HG03103 (cell line): Measurements from ENCODE around the gene SFTPA2.
A peak's percentile ranks its signal among the peaks of the same experiment; 100 is the strongest.
"Not testable (repeated sequence)": the region's sequence is repeated elsewhere in the genome, so short reads cannot be mapped to it uniquely, and the experiment has no call there.

Experiments used
- ATAC-seq: cut with Tn5 transposase; IDR thresholded peaks from one replicate; pipeline ENCODE4 v1.9.1; 2021; ENCODE audit warnings: low read depth; ENCODE audit not compliant: unreplicated experiment

SFTPA2 gene

DNA sequence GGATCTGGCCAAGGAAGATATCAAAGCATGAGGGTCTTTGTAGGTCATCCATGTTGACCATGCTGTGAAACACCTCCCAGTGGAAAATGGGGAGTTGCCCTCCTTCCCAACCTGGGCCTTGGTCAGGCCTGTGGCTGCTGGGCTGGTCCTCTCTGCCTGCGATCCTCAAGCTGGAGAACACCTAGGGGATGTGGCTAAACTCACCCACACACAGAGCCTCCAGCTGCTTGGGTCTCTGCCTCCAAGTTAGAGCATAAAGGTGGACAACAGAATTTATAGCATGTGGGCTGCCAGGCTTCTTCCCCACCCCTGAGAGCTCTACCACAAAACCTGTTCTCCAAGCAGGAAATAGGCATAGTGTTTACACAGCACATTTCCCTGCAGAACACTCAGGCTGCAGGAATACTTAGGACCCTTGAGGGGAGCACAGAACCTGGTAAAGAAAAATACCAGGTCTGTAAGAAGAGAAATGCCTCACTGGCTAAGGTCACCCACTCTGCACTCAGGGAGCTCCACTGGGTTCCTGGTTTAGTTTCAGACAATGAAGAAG, at the start of gene SFTPA2:
SFTPA2 (minus strand) TSS at position 248 of the 550 bp plus-strand sequence. CDS start 924 bp downstream, outside the sequence.
- no peak for ATAC-seq

DNA sequence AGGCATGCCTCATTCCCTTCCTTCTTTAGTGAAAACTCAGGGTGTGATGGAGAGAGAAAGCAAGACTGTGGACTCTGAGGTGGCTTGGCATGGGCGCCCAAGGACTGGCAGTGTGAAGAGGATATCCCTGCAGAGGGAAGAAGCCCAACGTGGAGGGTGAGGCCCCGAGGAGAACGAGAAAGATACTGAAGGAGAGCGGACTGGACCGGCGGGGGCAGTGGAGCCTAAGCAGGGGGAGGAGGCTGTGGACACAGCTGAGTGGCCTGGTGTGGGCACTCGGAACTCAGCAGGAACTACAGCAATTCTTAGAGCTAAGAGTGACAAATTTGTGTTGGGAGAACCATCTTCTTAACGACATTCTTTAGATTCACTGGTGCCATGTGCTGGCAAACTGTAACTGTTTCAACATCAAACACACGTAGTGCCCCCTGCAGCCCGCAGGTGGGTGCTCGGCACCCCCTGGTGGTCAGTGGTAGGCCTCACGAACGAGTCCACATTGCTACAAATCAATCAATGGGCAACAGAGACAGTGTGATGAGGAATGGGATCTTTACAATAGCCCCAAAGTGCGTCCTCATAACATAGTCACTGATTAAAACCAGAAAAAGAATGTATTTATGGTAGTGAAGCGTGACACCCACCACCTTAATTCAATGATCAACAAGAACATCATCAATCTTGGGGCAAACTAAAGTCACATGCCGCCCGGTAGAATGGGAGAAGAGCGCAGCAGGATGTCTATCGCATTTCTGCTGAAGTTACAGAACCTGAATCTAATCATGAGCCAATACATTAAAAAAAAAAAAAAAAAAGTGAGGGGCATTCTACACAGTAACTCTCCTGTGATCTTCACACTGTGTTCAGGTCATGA, 48.5 kb upstream of the SFTPA2 start:
- no peak for ATAC-seq

DNA sequence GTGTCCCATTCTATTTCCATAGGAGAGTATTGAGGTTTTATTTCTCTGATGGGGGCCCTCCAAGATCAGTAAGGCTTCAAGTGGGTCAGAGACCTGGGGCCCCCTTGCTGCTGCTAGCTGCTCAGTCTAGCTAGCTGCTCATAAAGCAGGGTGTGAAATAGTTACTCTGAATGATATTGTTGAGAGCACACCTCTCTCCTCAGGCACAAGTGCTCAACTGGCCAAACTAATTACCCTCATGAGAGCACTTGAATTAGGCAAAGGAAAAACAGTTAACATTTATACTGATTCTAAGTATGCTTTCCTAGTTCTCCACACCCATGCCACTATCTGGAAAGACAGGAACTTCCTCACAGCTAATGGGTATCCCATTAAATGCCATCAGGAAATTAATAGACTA, 45.1 kb upstream of the SFTPA2 start:
- no peak for ATAC-seq

DNA sequence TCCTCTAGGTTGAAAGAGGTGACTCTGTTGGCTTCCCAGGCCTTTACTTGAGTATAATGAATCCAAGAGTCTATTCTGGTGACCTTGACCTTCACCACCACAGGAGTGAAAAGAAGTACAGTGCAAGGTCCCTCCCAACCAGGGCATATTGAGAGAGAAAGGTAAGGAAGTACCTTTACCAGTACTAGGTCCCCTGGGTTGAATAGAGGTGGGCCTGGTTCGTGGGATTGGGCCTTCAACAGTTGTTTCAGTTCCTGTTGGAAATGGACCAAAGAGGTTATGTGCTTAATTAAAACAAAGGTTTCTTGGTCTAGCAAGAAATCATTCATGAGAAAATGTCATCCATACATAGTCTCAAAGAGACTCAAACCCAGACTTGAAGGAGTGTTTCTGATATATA, 44.1 kb upstream of the SFTPA2 start:
- ATAC-seq: no peak

DNA sequence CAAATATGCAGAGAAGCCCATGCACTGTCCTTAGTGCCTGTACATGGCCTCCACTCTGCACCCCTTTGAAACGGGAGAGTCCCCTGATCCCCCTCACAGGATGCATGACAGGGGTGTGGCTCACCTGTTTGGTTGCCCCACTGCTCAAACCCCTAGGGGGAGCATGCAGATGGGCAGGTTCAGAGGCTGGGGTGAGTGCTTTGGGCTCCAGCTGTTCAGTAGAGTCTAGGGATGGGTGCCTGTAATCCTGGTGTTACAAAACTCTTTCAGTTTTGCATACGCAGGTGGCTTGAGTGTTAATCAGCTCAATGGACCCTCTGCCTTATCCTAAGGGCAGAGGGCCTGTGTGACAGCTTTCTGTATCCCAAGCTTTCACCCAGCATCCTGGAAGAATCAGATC, 42.7 kb upstream of the SFTPA2 start:
- no peak for ATAC-seq

DNA sequence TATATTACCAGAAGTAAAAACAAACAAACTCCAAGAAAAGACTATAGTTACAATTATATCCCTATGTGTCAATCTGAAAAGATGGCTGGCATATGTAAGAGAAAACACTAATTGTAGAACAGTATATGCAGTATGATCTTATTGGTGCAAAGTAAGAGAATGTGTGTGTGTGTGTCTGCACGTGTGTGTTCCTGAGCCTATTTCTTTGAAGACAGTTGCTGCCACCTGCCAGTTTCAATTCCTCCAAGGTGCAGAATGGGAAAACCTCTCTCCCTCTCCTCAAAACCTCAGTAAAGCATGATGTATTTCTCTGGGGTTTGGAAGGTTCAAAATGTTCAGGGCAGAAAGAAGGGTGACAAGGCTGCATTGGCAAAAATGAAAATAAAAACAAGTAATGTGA, 41.7 kb upstream of the SFTPA2 start:
- ATAC-seq: no peak

DNA sequence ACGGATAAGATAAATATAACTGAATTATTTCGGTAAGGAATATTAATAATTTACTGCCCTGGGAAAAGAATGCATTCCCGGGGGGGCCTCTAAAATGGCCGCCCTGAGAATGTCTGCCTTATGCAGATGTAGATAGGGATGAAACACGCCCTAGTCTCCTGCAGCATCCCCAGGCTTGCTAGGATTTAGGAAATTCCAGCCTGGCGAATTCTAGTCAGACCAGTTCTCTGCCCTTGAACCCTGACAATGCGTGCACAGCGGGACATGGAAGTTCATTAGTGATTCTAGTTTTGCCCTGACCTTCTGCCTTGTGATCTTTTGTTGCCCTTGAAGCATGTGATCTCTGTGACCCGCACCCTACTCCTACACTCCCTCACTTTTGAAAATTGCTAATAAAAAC, 39.4 kb upstream of the SFTPA2 start:
- not testable (repeated sequence) for ATAC-seq

DNA sequence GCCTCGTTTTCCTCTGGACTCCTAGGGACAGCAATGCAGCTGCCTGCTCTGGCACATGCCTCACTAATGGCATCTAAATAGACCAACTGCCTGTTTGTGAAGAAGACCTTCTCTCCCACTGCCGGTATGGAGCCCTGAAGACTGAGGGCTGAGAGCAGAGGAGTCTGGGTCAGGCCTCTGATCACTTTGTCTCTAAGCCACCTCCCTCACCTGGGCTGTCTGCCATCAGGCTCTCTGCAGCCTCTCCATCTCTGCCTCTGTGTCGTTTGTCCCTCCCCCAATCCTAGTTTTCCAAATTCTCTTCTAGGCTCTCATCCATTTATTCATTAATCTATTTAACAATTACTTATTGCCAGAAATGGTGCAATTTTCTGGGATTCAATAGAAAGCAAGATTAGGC, 35.3 kb upstream of the SFTPA2 start:
- no peak for ATAC-seq

DNA sequence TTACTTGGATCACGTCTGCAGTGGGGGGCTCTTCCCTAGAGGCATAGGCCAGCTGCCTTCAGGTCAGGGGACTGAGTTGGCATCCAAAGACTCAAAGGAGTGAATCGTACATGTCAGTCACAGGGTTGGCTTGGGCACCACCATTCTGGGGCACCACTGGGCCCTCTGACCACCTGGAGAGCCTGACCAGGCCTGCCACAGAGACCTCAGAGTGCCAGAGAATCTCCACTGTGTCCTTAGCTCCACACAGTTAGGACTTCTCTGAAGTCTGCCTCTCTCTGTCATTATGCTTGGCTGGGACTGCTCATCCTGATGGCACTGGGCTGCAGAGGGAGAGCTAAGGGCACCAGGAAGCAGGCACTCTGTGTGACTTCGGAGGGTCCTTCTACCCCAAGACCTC, 34.4 kb upstream of the SFTPA2 start:
- not testable (repeated sequence) for ATAC-seq

DNA sequence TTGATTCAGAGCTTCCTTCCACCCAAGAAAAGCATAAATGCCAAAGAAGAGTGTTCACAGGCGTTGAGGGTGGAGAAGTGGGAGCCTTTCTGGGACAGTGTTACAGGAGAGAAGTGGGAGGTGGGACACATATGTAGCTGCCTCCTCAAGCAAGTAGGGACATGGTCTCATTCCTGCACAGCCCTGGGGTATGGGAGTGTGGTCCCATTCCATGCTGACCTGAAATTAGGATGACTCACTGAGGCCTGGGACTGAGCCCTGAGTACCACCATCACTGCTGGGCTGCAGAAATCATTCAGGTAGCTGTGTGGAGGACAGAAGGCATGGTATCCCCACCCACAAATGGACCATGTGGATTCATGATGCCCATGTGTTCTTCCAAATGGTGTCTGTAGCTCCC, 33.2 kb upstream of the SFTPA2 start:
- ATAC-seq: no peak

DNA sequence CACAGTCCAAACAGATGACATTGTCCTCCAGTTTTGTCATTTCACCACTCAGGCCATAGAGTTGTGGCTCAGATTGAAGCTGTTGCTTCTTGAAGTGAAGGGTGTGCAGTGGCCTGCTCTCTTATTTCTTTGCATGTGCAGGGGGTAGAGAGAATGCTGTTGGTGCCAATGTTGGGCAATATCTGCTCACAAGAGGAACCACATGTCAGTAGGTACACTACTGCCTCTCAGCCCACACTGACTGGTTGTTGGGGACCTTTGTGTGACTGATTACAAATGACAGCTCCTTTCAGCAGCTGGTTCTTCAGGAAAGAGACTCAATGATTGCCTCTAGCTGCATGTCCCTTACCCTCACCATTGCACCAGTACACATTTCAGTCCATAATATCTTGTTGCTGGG, 28.6 kb upstream of the SFTPA2 start:
- ATAC-seq: no peak

DNA sequence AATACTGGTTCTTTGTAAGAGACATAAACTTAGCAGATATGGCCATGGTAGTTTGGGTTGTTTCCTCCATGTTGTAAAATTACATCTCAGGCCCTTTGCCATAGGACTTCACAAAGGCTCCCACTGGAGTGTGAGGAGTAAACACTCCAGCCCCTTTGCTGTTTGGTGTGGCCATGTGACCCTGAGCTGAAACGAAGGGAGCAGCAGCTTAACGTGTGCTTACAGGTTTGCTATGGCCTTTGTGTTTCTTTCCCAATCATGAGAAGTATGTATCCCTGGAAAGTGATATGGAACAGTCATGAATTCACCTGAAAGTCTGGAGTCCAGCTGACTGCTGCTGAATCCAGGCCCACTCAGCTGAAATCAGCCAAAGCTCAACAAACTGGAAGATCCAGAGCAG, 26.7 kb upstream of the SFTPA2 start:
- ATAC-seq: no peak

DNA sequence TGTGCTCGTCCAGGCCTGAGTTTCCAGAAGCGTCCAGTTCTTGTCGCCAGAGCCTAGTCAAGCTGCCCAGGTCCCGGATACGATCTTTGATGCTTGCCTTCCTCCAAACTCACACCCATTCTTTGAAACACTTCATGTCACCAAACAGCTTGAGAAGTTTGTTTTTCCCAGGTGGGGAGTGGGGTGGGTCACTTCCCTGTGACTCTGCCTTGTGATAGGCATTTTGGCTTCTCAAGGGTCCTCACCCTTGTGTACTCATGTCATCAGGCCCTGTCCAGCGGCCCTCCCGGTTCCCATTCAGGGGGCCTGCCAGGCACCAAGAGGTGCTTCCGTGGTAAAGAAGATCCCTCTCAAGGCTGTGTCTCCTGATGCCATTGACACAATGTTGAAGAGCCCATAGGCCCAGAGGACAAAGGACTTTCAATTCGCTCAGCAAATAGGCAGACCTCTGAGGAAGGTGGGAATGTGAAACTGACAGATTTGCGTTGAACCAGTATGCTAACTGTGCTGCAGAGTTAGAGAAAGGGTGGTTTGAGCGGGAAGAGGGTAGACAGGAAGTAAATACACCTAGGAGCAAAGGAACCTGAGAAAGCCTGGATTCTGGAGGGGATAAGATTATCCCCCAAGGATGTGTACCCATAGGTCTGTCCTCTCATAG, 25.8 kb upstream of the SFTPA2 start:
- no peak for ATAC-seq

DNA sequence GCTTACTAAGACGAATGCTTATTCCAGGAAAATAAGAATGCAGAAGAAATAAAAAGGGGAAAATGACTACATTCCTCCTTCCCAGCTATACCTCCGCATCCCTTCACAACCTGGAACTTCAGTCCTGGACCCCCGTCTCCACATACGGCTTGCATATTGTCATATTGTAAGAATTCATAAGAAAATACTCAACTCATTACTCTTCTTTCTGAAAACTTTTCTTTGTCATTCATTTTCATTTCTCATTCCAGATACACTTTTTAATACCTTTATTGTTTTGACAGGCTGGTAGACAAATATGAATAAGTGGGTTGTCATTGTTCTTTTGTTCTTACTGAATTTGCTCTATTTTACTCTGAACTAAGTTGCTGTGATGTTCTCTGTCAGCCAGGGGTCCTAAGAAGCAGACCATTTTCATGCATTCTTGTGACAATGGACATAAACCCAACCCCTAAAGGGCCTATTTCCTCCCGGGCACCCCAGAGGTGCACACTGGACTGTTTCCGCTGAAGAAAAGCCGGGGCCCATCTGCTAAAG, 23.3 kb upstream of the SFTPA2 start:
- no peak for ATAC-seq

DNA sequence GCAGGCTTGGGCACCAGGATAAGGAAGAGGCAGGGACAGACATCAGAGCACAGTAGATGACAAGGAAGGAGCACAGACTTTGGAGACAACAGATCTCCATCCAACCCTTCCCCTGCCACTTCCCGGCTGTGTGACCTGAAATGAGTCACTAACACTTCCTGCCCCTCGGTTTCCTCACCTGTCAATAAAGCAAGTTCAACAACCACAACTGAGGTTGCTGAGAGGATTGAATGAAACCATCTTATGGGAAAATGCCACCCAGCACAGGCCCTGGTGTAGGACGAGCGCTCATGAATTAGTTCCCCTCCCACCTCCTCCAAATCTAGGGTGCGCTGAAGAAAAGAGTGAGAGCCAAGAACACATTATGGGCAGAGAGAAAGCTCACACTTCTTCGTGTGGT, 22.7 kb upstream of the SFTPA2 start:
- ATAC-seq: not testable (repeated sequence)

DNA sequence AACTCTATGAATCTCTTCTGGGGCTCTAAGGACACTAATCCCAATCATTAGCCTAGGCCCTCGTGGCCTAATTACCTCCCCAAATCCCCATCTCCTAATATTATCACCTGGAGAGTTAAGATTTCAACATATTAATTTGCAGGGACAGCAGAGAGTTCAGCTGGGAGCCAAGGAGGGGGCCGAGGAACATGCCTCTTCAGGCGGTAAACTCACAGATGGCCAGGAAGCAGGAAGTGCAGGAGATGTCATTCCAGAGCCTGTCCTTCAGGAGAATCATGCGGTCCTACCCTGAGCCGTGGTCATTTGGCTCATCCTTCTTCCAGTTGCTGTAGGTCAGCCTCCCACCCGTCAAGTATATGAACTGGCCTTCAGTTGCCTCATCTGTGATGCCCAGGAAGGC, 21.9 kb upstream of the SFTPA2 start:
- ATAC-seq: no peak

DNA sequence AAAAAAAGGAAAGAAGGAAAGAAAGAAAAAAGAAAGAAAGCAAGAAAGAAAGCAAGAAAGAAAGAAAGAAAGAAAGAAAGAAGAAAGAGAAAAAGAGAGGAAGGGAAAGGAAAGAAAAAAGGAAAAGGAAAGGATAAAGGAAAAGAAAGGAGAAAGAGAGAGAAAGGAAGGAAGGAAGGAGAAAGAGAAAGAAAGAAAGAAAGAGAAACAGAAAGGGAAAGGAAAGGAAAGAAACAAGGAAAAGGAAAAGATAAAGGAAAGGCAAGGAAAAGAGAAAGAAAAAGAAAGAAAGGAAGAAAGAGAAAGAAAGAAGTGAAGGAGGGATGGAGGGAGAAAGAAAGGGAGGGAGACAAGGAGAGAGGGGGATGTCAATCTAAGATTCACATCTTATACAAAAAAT, 20.8 kb upstream of the SFTPA2 start:
- no peak for ATAC-seq

DNA sequence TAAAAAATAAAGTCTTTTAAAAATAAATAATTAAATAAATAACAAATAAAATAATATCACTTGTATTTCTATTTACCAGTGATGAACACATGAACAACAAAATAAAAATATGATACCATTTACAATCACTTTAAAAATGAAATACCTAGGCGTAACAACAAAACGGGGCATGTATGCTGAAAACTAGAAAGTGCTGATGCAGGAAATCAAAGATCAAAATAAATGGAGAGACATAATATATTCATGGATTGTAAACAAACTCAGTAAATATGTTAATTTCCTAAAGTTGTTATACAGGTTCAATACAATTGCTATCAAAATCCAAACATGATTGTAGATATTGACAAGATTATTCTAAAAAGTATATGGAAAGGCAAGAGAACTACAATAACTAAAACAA, 19.2 kb upstream of the SFTPA2 start:
- ATAC-seq: no peak

DNA sequence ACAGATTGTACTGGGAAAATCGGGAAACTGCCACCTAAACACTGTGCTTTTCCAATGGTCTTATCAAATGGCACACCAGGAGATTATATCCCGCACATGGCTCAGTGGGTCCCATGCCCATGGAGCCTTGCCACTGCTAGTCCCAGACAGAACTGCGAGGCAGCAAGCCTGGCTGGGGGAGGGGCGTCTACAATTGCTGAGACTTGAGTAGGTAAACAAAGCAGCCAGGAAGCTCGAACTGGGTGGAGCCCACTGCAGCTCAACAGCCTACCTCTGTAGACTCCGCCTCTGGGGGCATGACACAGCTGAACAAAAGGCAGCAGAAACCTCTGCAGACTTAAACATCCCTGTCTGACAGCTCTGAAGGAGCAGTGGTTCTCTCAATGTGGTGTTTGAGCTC, 10.4 kb upstream of the SFTPA2 start:
- ATAC-seq: not testable (repeated sequence)

DNA sequence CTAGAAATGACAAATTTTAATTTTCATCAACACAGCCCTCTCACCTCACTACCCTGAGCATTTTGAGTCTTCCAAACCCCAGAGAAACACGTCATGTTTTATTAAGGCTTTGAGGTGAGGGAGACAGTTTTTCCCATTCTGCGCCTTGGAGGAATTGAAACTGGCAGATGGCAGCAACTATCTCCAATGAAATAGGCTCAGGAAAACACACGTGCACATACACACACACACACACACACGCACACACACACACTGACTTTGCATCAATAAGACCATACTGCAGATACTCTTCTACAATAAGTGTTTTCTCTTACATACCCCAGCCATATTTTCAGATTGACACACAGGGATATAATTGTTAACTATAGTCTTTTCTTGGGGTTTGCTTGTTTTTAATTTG, 3.2 kb upstream of the SFTPA2 start:
- ATAC-seq: no peak

DNA sequence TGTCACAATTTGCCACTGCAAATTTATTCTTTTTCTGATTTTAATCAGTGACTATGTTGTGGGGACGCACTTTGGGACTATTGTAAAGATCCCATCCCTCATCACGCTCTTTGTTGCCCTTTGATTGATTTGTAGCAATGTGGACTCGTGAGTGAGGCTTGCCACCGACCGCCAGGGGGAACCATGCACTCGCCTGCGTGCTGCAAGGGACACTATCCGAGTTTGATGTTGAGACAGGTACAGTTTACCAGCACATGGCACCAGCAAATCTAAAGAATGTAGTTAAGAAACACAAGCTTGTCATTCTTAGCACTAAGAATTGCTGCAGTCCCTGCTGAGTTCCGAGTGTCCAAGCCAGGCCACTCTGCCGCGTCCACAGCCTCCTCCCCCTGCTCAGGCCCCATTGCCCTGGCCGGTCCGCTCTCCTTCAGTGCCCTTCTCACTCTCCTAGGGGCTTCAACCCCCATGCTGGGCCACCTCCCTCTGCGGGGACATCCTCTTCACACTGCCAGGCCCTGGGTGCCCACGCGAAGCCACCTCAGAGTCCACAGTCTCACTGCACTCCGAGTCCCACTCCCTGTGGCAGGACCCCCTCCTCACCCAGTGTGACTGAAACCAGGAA, 2.0 kb upstream of the SFTPA2 start:
- ATAC-seq: peak; percentile 82
